BLaER1 (cell line): ENCODE data around the gene MBD2.

Experiments
- H3K27ac ChIP-seq: shearing (Covaris generic); formaldehyde crosslinking; 2 replicates; pipeline ENCODE4 v1.8.1; 2022
- H3K27me3 ChIP-seq: shearing (Covaris generic); formaldehyde crosslinking; 2 replicates; pipeline ENCODE4 v1.8.1; 2022
- H3K36me3 ChIP-seq: shearing (Covaris generic); formaldehyde crosslinking; 2 replicates; pipeline ENCODE4 v1.8.1; 2022
- H3K4me1 ChIP-seq: shearing (Covaris generic); formaldehyde crosslinking; 2 replicates; pipeline ENCODE4 v1.8.1; 2022
- H3K4me2 ChIP-seq: shearing (Covaris generic); formaldehyde crosslinking; 2 replicates; pipeline ENCODE4 v1.8.1; 2022
- H3K4me3 ChIP-seq: shearing (Covaris generic); formaldehyde crosslinking; 2 replicates; pipeline ENCODE4 v1.8.1; 2022
- H3K9ac ChIP-seq: shearing (Covaris generic); formaldehyde crosslinking; 2 replicates; pipeline ENCODE4 v1.8.1; 2022
- H3K9me3 ChIP-seq: shearing (Covaris generic); formaldehyde crosslinking; 2 replicates; pipeline ENCODE4 v1.8.1; 2022
- H4K20me1 ChIP-seq: shearing (Covaris generic); formaldehyde crosslinking; 2 replicates; pipeline ENCODE4 v1.8.1; 2022
- Cebpa-rat ChIP-seq: shearing (Covaris generic); IDR thresholded peaks from 2 replicates; pipeline ENCODE4 v1.8.1; 2022

The MBD2 gene

DNA sequence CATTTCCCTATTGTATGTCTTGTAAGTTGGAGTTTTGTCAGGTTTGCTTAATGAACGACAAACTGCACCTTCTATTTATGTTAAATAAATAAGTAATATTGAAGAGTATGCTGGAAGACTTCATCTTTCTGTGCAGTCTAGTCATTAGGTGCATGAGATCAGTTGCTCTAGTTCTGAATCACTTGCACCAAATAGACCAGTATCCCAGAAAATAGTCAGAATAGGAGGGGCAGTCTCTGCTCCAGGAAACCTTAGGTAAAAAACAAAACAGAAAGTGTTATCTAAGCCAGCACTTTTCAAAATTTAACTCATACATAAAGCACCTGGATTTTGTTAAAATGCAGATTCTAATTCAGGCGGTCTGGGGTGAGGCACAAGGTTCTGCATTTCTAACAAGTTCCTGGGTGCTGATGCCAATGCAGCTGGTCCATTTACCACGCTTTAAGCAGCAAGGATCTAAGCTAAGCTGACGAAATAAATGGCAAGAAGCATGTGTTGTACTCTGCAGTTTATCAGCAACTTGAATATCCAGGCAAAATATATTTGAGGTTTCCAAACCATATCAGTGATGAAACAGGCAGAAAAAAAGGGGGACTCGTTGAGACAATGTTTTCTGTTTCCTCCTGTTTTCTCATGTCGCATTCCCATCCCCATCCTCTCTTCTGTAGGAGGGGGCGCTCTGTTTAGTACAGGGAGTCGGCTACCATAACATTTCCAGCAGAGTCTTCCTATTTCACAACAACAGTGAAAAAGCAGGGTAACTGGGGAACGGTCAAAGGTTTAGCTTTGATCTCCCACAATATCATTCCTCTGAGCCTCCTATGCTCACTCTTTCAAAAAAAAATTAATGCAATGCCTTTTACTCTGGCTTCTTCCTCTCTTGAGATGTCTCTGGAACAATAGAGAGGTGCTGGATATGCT, 106.4 kb downstream of the MBD2 start:
- H3K9ac ChIP-seq: no peak overlapping the region
- H3K36me3 ChIP-seq: no peaks in the 10 kb centered on the region
- H3K4me3 ChIP-seq: no peak overlapping the region
- TF ChIP-seq Cebpa-rat: 0 out of 2 replicates have a peak, but pooled peaks have one; percentile 8
- H4K20me1 ChIP-seq: no peaks in the 10 kb centered on the region
- H3K4me1 ChIP-seq: no peaks in the 10 kb centered on the region
- H3K4me2 ChIP-seq: no peak overlapping the region
- H3K27ac ChIP-seq: no peak overlapping the region
- no peaks in the 10 kb centered on the region for H3K9me3 ChIP-seq
- H3K27me3 ChIP-seq: no peaks in the 10 kb centered on the region

DNA sequence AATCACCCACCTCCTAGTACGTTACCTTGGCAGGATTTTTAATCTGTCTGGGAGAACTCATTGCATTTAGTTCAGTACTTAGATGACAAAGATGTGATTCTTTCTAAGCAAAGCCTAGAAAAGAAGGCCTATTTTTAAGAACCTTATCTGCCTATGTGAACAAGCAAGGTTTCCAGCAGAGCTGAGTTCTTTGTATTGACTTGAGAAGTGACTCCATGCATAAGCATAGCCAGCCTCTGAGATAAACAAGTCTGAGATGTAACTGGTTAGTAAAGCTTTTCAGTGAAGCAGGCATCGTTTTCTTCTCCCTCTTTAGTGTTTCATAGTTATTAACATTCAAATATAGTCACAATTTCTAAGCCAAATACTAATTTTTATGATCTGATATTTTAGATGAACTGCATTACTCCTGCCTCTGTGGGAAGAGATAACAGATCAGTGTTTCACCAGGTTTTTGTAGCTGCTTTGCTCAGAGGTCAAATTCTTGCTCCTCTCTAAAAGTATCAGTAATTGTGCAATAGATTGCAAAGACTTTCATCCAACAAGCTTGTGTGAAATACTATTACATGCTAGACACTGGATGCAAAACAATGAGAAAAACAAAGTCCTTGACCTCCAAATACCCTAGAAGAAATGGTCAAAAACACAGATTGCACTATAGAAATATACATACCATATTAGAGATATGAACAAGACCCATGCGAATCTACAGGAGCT, 107.8 kb downstream of the MBD2 start:
- H3K4me1 ChIP-seq: no peaks in the 10 kb centered on the region
- no peaks in the 10 kb centered on the region for H3K36me3 ChIP-seq
- no peak overlapping the region for H3K27ac ChIP-seq
- H3K27me3 ChIP-seq: no peaks in the 10 kb centered on the region
- H3K9ac ChIP-seq: no peak overlapping the region
- TF ChIP-seq Cebpa-rat: no peak
- H3K9me3 ChIP-seq: no peaks in the 10 kb centered on the region
- H3K4me3 ChIP-seq: no peak overlapping the region
- no peaks in the 10 kb centered on the region for H4K20me1 ChIP-seq
- no peak overlapping the region for H3K4me2 ChIP-seq

DNA sequence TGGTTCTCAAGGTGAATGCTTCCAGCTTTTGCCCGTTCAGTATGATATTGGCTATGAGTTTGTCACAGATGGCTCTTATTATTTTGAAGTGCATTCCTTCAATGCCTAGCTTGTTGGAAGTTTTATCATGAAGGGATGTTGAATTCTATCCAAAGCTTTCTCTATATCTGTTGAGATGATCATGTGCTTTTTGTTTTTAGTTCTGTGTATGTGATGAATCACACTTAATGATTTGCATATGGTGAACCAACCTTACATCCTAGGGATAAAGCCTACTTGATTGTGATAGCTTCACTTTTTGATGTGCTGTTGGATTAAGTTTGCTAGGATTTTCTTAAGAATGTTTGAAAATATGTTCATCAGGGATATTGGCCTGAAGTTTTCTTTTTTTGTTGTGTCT, 112.1 kb downstream of the MBD2 start:
- H3K4me2 ChIP-seq: no peak overlapping the region
- no peaks in the 10 kb centered on the region for H4K20me1 ChIP-seq
- no peak for TF ChIP-seq Cebpa-rat
- no peaks in the 10 kb centered on the region for H3K27me3 ChIP-seq
- H3K4me1 ChIP-seq: peaks cover 6% of the 10 kb centered on the region
- no peak overlapping the region for H3K4me3 ChIP-seq
- H3K9me3 ChIP-seq: peaks cover 6% of the 10 kb centered on the region; the same call in 1 of the 2 replicates
- no peaks in the 10 kb centered on the region for H3K36me3 ChIP-seq
- H3K9ac ChIP-seq: no peak overlapping the region
- no peak overlapping the region for H3K27ac ChIP-seq

DNA sequence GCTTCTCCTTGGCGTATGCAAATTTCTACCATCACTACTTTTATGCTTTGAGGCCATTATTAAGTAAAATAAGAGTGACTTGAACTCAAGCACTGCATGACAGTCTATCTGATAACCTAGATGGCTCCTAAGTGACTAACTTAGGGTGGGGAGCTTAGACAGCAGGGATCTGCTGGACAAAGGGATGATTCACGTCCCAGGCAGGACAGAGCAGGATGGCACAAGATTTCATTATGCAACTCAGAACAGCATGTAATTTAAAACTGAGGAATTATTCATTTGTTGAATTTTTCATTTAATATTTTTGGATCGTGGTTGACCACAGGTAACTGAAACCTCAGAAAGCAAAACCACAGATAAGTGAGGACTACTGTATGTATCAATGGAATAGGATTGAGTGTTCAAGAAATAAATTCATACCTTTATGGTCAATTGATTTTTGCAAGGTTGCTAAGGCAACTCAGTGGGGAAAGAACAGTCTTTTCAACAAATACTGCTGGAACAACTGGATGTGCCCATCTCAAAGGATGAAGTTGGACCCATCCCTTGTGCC, 115.3 kb downstream of the MBD2 start:
- Histone ChIP-seq H3K4me1 (peaks cover 6% of the 10 kb centered on the region), H3K9ac (no peak overlapping the region), H3K4me2 (0 out of 2 replicates have a peak overlapping the region, but pooled peaks have one; percentile 3), H3K9me3 (peaks cover 6% of the 10 kb centered on the region; the same call in 1 of the 2 replicates), H3K27me3 (no peaks in the 10 kb centered on the region), H3K4me3 (no peak overlapping the region), H4K20me1 (no peaks in the 10 kb centered on the region), H3K36me3 (no peaks in the 10 kb centered on the region), H3K27ac (no peak overlapping the region)
- no peak for TF ChIP-seq Cebpa-rat

DNA sequence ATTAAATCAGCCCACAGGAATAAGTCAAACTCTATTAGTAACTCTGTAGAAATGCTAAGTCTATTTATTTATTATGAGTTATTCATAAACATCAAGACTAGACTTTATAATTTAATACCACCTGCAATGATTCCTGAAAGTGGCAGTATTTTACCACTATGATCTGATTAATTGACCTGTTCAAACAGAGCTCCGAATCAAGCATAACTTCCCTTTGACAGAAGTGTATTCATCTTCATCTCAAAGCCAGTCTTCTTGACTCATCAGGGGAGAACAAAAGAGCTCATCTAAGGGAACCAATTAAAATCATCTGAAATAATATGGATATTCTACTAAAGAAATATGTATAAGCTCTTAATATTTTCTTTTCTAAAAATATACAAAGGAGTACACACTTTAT, 122.3 kb downstream of the MBD2 start:
- H3K9me3 ChIP-seq: peaks cover 13% of the 10 kb centered on the region
- TF ChIP-seq Cebpa-rat: no peak

More for the DNA sequence above, 122.3 kb downstream of the MBD2 start:
- Histone ChIP-seq H3K4me1 (no peaks in the 10 kb centered on the region), H3K36me3 (no peaks in the 10 kb centered on the region), H3K27ac (no peak overlapping the region), H4K20me1 (no peaks in the 10 kb centered on the region), H3K4me3 (no peak overlapping the region), H3K27me3 (no peaks in the 10 kb centered on the region), H3K4me2 (no peak overlapping the region), H3K9ac (no peak overlapping the region)
